H54 (cell line): ENCODE results near the gene CFAP54.
"Not testable (repeated sequence)": the region's sequence is repeated elsewhere in the genome, so short reads cannot be mapped to it uniquely, and the experiment has no call there.

Experiments
- DNase-seq: peaks from one replicate; pipeline ENCODE4 v3.0.0; 2011; ENCODE audit warnings: low spot score, mixed read lengths; ENCODE audit not compliant: insufficient read length
- FAIRE-seq: peaks from 3 replicates; lab custom pipeline; 2011; peaks lifted over from hg19 to GRCh38; lab: Jason Lieb, UNC
- POLR2A ChIP-seq: IDR thresholded peaks from 2 replicates; pipeline ENCODE4 v1.6.1; 2011; ENCODE audit warnings: low read depth, mild to moderate bottlenecking, low read length

CFAP54 gene

GRCh38 chr12:96489392-96490056 lies at the start of gene CFAP54:
Gene CFAP54, plus strand, starts transcription at chr12:96489577. Its CDS starts 33 bp downstream, at chr12:96489610.
- DNase-seq (peak; percentile 76), FAIRE-seq (peak; percentile 84)
- TF ChIP-seq POLR2A: 0 out of 2 replicates have a peak, but pooled peaks have one; percentile 20

- FAIRE-seq (no peak), DNase-seq (no peak)
- no peak for TF ChIP-seq POLR2A
Measured at GRCh38 chr12:96441816-96442215, 47.6 kb upstream of the CFAP54 start.

- no peak for TF ChIP-seq POLR2A
- DNase-seq (no peak), FAIRE-seq (no peak)
Measured at GRCh38 chr12:96442906-96443305, 46.5 kb upstream of the CFAP54 start.

GRCh38 chr12:96444399-96444798 lies 45.0 kb upstream of the CFAP54 start:
- FAIRE-seq (no peak), DNase-seq (no peak)
- no peak for TF ChIP-seq POLR2A

GRCh38 chr12:96445691-96446583 lies 43.4 kb upstream of the CFAP54 start:
- no peak for TF ChIP-seq POLR2A
- DNase-seq: peak; percentile 35
- FAIRE-seq: peak; percentile 99

GRCh38 chr12:96447256-96447655 lies 42.1 kb upstream of the CFAP54 start:
- FAIRE-seq (no peak), DNase-seq (no peak)

GRCh38 chr12:96448300-96448699 lies 41.1 kb upstream of the CFAP54 start:
- no peak for TF ChIP-seq POLR2A
- DNase-seq (peak; percentile 47), FAIRE-seq (peak; percentile 93)

More at GRCh38 chr12:96447256-96447655, 42.1 kb upstream of the CFAP54 start:
- no peak for TF ChIP-seq POLR2A

GRCh38 chr12:96452261-96452922 lies 37.0 kb upstream of the CFAP54 start:
- no peak for DNase-seq
- FAIRE-seq: peak; percentile 6
- TF ChIP-seq POLR2A: no peak

- FAIRE-seq: peak; percentile 79
- DNase-seq: no peak
- TF ChIP-seq POLR2A: no peak
Measured at GRCh38 chr12:96454396-96454795, 35.0 kb upstream of the CFAP54 start.

- DNase-seq: no peak
- FAIRE-seq: no peak
- TF ChIP-seq POLR2A: no peak
Measured at GRCh38 chr12:96456265-96456974, 33.0 kb upstream of the CFAP54 start.

GRCh38 chr12:96457191-96457930 lies 32.0 kb upstream of the CFAP54 start:
- DNase-seq (no peak), FAIRE-seq (no peak)
- TF ChIP-seq POLR2A: no peak

GRCh38 chr12:96459281-96459680 lies 30.1 kb upstream of the CFAP54 start:
- not testable (repeated sequence) for DNase-seq, FAIRE-seq

- FAIRE-seq (no peak), DNase-seq (no peak)
- TF ChIP-seq POLR2A: no peak
Measured at GRCh38 chr12:96462571-96463280, 26.7 kb upstream of the CFAP54 start.
